NCI-H774 (cell line): Measurements from ENCODE around the gene LARGE1.

Source experiments
- DNase-seq: peaks from one replicate; lab custom pipeline; 2025; lab: John Stamatoyannopoulos, UW

Gene LARGE1

DNA sequence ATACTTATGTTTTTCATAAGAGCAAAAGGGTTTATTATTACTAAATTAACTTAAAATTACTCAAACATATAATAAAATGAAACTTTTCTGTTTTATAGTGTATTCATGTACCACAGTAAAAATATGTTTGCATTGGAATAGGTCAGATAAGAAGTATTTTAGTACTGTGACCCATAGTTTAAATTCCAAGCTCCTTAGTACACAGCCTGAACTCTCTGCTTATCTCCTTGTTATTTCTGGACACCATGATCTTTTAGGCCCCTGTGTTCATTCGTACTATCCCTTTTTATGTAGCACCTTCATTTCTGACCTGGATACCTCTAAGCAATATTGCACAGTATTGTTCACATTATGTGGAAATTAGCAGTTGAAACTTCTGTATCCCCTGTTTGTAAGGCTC lies 565.3 kb downstream of the LARGE1 start:
- no peak for DNase-seq

DNA sequence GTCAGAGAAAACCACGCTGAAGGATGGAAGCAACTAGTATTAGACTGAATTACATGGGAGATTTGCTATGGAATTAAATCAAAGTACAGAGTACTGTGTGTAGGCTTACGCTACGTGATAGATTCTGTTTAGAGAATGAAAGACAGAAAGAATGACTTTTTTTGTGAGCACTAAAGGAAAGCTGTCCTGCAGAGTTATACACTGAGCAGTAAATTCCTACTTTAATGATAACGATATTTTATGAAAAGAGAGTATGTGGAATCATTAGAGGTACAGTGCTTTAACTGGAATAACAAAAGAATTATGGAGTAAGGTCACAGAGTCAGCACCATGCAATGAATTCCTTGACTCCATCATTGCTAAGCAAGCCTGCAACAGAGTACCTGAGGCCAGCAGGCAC lies 566.8 kb downstream of the LARGE1 start:
- DNase-seq, result no peak

DNA sequence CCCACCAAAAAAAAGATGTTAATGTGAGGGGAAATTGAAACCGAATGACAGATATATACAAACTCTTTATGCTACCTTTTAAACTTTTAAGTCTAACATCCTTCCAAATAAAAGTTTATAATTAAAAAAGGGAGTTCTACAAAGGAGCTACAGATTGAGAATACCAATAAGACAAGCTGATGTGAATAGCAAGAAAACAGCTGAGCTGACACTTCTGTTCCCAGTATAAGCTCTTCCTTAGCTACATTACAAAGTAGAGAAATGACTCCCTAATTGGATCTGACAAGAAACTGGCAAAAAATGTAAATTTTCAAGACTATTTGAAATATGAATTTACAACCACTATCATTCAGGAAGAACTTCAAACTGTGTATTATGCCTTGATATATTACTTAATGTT lies 567.5 kb downstream of the LARGE1 start:
- DNase-seq, result no peak

DNA sequence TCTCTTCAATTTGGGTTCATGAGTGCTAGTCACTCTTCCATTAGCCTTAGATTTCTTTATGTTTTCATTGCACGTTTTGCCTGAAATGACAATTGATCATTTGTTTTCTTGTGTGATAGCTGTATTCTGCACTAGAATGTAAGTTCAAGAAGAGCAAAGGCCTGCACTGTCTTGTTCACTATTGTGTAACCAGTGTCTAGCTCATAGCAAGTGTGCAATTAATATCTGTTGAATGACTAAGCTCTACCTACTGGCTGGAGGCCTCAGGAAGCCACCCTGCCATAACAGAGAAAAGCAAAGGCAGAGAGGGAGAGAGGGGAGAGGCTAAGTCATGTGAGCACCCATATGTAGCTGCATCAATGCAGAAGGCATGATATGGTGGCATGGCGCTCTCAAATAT lies 569.3 kb downstream of the LARGE1 start:
- no peak for DNase-seq

DNA sequence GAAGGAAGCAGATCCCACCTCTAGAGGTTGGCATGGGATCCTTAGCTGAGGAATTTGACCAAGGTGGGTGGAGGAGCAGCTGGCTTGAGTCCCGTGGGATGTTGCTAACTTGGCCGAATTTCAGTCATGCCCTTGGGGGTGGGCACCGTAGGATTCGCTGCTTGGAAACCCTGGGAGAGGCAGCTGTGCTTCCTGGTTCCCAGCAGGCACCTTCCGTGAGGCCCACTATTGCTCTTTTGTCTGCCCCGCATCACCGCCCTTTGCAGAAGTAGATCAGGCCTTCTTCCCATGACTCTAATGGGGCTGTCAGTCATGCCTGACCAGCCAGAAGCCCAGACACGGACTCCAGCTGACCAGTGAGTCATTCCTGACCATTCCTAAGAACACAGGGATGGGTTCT lies 569.8 kb downstream of the LARGE1 start:
- no peak for DNase-seq

DNA sequence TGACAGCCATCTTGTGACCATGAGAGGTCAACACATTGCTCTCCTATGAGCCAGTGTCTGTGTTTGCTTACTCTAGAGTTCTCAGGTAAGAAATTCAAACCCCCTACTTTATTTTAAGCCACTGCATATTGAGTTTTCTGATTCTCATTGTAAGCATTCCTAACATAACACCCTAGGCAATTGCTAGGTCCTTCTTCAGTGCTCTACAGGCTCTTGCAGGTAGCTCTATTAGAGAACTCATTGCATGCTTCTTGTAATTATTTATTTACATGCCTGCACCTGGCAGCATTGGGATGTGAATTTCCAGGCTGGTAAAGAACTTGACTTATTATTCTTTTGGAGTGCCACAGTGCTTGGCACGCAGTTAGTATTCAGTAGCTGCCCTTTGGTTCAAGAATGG lies 573.3 kb downstream of the LARGE1 start:
- no peak for DNase-seq

DNA sequence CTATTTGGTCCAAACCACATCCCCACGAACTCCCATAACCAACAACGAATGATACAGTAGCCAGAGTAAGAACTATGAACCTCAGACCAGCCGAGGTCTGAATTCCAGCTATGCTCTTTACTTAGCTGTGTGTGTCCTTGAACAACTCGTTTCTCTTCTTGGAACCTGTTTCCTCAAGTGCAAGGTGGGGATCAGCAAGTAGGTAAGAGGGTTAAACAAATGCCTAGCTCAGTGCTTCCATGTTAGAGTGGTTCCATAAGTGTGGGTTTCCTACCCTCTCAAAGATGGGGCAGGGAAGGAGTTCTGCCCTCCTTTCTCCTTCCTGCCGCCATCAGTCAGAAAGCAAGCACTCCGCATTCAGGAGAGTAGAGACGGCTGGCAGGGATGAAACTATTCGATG lies 578.7 kb downstream of the LARGE1 start:
- no peak for DNase-seq

DNA sequence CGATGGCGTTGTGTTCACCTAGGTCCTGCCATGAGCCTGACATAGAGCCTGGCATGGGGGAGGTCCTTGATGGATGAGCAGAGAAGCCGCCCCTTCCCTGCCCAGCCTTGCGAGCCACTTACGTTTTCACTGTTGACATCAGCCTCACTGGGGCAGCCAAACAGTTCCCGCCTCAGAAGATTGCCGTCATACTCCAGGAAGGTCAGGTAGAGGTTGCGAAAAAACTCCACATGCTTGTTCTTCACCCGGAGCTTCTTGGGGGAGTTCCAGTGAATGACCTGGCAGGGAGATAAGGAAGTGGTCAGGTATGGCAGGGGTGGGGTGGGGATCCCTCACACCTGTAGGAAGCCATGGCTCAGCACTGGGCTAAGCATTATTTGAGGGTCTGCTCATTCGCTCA lies 582.8 kb downstream of the LARGE1 start:
- DNase-seq, result no peak

DNA sequence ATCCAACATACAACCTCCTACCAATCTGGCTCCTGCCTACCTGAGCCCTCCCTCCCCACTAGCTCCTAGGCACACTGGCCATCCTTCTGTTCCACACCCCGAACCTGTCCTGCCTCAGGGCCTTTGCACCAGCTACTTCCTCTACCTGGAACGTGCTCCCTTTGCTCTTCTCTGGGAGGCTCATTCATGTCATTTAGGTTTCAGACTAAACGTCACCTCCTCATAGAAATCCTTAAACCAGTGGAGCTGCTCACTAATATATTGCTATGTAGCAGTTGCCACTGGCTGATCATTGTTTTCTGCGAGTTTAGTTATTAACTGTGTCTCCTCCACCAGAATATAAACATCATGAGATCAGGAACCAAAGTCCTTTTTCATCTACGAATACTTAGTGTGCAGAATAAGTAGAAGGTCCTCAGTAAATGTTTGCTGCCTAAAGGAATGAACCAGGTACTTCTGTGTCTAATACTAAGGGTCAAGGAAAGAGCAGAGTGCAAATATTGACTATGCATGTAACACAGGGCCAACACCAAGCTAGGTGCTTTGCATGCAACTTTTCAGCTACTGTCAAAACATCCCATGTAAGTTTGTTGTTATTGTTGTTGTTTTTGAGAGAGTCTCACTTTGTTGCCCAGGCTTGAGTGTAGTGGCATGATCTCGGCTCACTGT lies 584.5 kb downstream of the LARGE1 start:
- DNase-seq, result no peak

DNA sequence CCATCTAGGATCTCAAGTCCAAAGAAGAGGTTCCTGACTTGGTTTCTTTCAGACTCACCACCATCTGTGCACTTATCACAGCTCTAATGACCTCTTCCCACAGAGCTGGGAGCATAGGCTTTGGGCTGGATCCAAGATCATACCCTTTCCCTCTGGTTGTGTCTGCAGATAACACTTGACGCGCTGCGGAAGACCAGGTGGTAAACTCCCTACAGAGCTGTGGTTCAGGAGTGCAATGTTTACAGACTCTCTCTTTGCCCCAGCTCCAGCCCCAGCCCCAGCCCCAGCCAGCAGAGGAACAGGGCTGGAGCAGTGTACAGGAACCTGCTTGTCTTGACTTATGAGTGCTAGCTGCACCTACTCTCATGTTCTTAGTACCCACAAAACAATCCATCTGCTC lies 587.7 kb downstream of the LARGE1 start:
- DNase-seq, result no peak

DNA sequence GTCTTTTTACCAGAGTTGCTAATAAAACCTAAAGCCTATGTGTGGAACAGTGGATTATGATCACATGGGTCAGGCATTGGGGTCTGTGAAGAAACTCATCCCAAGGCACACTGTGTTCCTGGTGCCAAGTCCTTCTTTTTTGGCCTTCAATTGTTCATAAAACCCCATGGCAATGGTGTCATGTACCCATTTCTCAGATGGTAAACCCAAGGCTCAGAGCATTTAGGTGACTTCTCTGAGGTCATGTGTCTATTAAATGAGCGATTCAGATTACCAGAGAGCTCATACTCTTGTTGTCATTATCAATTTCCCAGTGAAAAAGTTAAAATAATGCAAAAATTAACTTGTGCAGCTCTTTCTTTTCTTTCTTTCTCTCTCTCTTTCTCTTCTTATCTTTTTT lies 589.3 kb downstream of the LARGE1 start:
- no peak for DNase-seq

DNA sequence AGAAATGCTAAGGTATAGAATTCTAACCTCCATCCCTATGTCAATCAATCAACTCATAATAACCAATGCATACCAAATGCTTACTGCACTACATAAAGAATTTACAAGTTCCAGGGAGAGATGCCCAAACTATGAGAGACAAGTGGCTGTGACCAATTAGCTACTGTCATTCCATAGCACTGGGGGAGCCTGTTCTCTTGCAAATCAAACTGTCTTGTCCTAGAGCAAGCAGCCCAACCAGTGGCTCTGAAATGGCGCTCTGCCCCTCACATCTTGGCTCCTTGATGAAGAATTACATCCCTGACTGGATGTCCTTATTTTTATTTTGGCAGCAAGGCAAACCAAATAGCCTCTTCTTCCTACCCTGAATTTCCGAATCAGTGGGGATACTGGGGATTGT lies 589.7 kb downstream of the LARGE1 start:
- no peak for DNase-seq

DNA sequence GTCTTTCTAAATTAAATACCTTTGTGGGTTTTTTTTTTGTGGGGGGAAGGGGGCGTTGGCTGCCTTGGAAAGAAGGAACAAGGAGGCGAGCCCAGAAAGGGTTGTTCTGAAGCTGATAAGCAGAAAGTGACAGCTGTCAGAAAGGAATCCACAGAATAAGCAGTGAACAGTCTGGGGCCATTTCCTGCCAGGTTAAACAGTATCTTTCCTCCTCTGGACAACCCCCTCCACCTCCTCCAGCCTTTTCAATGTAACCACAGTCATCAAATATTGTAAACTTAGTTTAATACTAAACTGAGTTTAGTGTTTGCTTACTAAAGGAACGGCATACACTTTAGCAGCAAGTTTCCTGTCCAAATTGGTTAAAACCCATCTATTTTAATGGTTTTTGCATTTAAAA lies 590.9 kb downstream of the LARGE1 start:
- no peak for DNase-seq

DNA sequence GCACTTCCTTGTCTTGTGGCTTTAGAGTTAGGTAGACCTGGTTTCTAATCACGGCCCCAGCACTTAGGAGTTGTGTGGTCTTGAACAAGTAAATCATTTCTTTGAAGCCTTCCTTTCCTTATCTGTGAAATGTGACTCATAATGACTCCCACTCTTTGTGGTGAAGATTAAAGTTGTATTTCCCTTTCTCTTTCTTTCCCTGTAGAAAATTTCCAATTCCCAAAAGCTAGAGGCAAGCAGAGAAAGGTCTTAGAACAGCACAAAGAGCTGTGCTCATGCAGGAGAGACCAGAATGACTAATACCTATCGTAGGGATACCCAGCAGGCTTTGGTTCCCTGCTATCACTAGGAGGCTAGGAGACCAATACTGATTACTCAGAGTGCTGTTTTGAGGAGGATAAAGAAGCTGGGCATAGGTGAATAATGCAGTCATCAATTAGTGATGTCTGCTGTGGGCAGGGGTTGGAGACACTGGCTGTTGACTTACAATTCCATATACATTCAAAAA lies 591.4 kb downstream of the LARGE1 start:
- DNase-seq, result no peak

DNA sequence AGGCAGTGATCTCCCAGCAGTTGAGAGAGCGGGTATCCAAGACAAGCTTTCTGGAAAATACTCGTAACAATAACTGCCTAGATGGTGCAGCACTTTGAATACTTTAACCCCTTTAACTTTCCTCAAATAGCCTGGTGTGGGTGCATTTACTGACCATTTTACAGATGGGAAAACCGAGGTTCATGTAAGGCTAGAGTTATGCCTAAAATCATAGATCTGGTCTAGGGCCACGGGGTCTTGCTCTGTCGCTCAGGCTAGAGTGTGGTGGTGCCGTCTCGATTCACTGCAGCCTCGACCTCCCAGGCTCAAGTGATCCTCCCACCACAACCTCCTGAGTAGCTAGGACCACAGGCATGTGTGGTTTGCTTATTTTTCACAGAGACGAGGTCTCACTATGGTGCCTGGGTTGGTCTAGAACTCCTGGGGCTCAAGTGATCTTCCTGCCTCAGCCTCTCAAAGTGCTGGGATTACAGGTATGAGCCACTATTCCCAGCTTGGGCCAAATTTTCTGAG lies 592.9 kb downstream of the LARGE1 start:
- no peak for DNase-seq

DNA sequence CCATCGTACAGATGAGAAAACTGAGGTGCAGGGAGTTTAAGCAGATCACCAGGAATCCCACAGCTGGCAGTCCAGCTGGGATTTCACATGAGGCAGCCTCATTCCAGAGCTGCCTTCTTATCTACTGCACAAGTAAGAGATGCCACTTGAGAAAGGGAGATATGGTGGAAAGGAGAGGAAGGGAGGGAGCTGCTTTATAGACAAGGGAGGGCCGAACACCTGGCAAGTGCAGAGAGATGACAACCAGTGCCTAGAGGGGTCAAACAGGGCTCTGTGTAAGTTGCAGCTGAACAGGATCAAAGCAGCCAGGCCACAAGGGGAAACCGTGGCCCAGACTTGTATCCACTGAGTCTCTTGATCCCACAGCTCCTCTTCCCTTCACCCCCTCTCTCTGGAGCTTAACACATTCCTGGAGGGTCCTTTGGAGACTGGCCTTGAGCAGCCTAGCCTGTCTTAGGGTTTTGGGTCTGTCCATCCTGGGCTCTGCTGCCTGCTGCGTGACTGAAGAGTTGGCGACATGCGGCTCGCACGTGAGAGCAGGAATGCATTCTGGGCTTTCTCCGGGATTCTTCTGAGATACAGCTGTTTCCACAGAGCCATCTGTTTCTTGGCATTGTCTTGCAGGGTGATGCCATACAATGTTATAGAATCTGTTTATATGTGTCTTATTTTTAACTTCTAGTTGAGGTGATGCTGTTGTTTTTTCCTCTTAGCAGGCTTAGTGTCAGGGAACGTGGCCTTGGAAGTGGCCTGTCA lies 593.6 kb downstream of the LARGE1 start:
- no peak for DNase-seq

DNA sequence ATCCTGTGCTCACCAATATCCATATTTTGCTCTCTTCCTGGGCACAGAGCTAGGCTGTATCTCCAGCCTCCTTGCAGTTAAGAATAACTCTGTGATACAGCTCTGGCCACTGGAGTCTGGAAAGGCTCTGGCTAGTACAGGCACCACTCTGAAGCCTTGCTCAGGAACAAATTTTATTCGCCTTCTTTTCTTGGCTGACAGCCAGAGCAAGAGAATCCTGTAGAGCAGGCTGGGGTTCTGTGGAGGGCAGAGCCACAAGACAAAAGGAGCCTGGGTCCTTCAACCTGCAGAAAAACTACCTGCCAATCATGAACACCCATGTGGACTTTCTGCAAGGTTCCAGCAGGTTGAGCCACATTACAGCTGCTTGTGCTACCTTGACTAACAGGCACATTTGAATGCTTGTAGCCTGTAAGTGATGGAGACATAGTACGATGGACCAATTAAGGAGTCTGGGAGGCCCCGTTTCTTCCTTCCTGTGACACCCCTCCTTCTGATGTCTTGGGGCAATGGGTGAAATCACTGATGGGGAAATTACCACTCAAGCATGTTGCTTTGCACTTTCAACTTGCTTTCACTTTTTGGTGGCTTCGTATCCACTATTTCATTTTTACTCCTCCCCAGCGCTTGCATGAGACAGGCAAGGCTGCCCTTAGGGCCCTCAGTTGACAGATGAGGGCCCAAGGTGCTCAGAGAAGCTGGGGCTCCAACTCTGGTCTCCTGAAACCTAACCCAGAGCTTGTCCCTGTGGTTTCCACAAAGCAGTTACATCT lies 594.9 kb downstream of the LARGE1 start:
- DNase-seq, result no peak

DNA sequence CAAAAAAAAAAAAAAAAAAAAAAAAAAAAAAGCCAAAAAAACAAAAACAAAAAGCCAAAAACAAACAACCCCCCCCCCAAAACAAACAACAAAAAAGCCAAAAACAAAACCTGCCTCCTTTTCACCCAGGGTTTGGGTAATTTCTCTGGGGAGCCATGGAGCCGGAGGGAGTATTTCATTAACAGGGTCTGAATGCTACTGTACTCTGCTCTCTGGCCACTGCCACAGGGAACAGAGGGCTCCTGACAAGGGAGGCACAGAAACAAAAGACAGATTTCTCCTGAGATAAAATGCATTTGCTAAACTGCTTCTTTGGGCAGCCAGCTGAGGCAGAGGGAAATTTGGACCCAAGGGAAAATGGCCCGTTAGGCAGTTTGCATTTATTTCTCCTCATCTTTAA lies 596.0 kb downstream of the LARGE1 start:
- DNase-seq, result no peak

DNA sequence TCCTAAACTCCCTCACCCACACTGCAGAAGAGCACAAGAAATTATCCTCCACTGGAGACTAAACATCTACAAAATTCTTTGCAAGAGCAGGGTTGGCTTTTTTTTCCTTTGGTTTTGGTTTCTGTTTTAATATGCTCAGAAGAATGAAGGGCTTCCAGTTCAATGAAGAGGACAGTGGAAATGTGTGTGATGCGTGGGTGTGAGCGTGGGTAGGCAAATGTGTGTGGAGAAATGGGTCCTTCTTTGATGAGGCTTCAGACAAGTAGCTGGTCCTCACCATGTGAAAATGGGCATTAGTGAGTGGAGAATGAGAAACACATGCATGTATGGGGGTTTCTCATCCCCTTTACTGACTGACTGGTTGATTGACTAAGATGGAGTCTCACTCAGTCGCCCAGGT lies 598.8 kb downstream of the LARGE1 start:
- DNase-seq, result no peak

DNA sequence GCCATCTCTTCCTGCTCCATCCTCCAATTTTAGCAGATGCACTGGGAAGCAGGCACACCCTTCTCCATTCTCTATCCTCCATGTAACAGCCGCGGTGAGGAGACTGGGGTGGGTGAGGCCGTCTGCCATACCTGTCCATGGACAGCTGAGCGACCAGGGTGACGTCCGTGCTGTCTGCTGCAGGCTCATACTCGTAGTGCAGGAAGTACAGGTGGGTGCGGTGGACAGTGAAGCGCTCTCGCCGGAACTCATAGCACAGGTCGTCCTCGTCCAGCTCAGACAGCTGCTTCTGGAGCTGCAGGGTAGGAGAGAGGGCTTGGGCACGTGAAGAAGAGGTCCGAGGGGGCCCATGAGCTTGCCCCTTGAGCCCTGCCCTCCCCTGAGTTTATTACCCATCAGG lies 604.3 kb downstream of the LARGE1 start:
- DNase-seq, result no peak

DNA sequence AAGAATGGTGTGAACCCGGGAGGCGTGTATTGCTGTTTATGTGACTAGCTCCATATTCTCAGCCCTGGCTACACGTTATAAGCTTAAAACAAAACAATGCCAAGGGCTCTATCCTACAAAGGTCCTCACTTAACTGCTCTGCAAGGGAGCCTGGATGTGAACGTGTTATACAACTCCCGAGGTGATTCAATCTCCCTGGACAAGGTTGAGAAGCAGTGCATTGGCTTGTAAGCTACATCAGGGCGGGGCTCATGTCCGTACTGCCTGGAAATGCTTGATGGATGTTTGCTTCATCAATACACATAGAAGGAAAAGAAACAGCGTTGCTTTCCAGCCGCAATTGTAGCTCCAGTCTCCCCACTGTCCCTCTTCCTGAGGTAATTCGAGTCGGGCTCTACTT lies 605.2 kb downstream of the LARGE1 start:
- no peak for DNase-seq

DNA sequence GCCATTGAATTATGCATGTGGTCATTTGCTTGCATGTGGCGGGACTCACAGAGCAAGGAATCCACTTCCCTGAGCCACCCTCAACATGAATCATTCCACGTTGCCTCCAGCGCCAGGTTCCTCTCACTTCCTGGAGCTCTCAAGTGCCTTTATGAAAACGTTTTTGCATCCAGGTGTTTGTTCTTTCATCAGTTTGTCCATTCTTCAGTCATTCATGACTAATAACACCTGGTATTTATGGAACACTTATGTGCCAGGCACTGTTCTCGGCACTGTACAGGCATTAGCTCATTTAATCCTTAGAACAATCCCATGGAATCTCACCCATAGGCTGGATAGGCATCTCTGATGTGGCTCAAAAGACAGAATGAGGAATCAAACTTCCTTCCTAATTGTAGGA lies 606.0 kb downstream of the LARGE1 start:
- no peak for DNase-seq

DNA sequence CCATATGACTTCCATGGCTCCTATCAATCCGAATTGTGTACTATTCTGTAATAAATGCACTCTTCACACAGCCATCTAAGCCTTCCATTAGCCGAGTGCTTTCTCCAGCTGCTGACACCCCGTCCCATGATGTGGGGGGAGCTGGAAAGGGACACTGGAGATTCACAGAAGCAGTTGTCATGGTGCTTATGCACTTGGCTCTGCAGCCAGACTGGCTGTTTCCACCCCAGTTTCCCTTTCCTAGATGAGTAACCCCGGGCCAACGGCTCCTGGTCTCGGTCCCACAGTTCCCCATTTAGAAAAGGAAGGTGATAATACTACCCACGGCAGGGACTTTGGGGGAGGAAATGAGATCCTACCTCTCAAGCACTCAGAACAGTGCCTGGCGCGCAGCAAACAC lies 617.2 kb downstream of the LARGE1 start:
- no peak for DNase-seq
